ENCODE results near the gene PYDC2.
"Not testable (repeated sequence)": the region's sequence is repeated elsewhere in the genome, so short reads cannot be mapped to it uniquely, and the experiment has no call there.

Gene PYDC2

DNA sequence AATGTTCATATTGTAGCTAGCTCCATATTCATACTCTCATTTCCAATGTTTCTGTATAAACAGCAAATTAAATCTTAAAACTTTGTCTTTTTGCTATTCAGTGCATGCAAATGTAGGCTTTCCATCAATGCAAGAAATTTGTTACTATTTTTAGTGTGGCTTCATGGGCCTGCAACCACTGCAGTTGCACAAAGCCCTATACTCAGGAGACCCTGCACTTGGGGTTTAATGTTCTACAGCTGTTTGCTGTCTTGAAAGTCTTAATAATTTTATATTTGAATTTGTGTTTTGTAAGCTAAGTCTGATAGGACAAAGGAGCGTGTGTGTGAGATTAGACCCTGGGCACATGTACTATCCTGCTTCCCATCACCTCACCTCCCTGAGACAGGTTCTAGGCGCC is 9.6 kb downstream of the PYDC2 start:
- DNase-seq: no peak

DNA sequence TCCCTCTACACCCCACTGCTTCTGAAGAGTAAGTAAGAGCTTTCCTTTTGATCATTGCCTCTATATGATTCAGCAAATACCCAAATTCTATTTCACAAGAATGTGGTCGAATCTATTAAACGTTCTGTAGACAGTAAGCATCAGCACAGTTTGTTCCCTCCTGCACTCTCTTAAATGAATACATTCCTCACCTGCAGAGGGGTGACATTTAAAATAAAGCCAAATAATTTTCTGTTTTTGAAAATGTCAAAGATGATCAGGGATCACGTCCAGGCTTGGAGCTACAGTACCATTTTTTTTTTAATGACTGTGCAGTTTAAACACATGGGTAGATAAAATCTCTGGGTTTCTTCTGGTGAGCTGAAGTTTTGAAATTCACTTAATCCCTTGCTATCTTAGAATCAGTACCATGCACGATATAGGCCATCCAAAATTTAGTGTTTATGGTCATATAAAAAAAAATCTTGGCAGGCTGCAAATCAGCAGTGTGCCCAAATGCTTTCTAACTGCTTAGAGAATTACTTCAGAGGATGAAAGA is 12.8 kb downstream of the PYDC2 start:
- no peak for DNase-seq

DNA sequence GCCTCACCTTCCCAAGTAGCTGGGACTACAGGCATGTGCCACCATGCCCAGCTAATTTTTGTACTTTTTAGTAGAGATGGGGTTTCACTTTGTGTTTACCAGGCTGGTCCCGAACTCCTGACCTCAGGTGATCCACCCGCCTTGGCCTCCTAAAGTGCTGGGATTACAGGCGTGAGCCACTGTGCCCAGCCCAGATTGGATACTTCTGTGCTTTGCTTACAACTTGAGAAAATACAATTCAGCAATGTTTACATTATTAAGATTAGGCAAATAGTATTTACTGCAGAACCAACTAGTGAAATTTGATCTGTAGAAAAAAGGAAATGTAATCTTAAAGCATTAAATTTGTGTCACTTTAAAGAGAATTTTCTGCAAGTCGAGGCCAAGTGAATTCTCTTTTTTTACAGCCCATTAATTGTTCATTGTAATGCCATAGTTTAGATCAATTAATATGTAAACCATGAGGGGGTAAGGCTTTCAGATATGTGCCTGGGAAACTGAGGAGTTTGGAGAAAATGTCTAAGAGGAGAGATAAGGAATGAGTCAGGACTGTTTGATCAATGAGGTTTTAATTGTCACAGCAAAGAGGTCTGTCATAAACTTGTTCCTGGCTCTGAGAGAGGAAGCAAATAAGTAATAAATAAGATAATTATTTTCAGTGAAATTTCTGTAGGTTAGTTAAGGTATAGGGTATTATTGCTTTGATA is 15.3 kb downstream of the PYDC2 start:
- no peak for DNase-seq

DNA sequence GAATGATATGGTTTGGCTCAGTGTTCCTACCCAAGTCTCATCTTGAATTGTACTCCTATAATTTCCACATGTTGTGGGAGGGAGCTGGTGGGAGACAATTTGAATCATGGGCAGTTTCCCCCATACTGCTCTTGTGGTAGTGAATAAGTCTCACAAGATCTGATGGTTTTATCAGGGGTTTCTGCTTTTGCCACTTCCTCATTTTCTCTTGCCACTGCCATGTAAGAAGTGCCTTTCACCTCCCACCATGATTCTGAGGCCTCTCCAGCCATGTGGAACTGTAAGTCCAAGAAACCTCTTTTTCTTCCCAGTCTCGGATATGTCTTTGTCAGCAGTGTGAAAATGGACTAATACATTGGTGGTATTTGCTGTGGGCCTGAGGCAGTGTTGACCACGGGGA is 23.0 kb downstream of the PYDC2 start:
- DNase-seq: not testable (repeated sequence)

DNA sequence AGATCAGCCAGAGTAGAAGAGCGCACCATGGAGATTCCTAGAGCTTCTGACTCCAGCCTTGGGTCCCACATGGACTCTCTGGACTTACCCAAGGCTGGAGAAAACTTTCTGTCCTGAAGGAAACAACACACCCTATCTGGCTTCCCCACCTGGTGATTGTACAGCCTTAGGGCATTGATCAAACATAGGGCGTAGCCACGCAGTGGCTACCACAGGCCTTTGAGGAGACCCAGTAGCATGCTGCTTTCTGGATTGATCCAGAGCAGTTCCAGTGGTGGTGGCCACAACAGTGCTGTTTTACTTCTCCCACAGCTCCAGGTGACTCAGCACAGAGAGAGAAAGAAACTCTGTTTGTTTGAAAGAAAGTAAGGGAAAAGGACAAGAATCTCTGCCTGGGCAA is 23.5 kb downstream of the PYDC2 start:
- DNase-seq: no peak

DNA sequence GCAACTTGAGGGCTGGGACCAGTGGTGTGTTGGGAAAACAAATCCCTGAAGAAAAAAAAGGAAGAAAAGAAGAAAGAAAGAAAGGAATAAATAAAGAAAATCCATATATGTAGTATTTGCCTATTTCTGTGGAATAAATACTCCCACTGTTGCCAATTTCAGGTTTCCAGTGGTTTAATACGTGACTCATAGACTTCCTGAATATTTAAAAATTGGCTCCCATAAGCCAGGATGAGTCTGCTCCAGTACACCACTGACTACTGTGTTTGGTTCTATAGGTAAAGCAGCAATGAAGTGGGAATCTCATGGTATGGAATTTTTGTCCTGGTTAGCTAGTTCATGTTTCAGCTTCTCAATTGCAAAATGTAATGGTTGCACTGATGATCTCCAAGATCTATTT is 31.6 kb downstream of the PYDC2 start:
- no peak for DNase-seq

DNA sequence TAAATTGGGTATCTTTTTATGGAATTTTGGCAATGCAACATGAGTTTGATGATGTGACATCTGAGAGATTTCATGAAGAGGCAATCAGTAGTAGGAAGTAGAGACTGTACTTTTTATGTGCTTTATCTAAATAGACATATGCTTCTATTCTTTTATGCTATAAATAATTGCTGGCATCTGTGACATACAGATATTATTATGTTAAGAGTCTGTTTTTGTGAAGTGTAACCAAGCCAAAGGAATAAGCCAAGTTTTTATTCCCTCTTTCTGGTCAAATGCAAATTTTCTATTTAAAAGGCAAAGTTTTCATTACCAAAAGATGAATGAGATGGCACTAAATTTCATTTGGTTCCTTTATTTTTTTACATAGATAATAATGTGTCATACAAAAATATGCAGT is 32.4 kb downstream of the PYDC2 start:
- DNase-seq: no peak

DNA sequence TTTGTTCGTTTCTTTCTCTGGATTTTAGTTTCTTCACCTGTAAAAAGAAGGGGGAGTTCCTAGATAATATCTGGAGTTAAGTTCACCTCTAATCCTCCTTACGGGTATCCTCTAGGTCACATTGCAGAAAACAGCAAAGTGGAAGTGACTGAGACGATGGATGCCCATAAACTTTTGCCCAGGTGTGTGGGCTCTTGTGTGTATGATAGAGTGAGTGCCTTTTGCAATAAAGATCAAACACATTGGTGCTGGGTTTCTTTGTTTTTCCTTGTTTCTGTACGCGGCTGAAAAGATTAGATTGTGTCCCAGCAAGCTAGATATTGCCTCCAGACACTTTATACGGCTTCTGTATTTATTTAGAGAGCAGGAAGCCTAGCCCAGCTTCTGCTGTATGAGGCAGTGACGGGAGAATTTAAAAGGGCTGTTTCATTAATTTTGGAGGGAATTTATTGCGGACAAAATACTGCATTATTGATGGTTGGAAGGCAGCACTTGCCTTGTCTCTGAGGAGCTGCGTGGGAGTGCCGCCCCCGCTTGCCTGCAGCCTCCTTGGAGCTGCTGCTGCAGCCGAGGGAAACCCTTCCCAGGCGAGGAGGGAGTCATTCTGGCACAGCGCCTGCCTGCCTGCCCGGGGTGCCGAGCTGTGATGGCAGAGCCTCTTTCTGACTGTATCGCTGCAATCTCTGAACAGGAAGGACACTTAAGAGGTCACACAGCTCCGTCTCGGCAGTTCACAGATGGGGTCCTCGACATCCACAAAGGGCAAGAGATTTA is 38.5 kb downstream of the PYDC2 start:
- DNase-seq: no peak

DNA sequence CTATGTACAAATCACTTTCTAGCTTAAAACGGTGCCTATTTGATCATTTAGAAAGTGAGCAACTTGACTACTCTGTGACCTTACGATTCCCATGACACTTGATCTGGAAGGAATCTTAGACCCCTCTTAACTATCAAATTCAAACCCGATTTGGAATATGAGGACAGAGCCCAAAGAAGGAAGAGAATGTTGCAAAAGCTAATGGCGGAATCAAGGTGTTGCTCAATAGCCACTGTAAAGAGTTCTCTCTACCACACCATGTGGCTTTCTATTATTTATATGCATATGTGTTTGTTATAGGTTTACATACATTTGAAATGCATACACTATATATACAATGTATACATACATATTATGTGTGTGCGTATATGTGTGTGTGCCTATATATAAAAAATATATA is 39.9 kb downstream of the PYDC2 start:
- DNase-seq: no peak

DNA sequence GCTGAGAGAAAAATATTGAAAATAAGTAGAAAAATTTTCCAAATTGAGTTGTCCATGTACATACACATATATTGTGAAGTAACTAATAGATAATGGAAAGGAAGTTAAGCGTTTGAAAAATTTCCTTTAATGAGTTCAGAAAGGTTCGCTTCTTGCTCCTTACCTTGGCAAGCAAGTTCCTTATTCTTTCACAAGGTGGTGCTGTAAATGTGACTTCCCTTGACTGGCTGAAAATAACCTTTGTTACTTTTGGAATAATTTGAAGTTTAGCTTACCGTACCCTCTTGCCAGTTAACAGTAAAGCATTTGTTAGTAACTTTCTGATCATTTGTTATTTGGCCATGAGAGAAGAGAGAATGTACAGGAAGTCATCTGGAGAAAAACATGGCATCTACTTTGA is 41.6 kb downstream of the PYDC2 start:
- DNase-seq: no peak

DNA sequence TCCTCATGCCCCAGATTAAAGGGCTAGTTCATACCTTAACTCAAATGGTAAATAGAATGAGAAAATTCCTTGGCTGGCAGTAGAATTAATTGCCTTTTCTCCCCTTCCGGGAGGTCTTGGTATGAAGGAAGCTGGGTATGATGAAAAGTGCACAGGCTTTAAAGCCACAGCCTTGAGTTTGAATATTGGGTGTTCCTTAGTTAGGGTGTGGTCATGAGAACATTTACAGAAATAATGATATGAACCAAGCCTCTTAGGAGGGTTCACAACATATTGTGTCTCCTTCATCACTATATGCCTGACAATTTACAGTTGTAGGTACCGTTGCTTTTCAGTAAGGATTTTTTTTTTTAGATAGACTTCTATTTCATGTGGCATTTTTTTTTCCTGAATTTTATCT is 48.1 kb downstream of the PYDC2 start:
- no peak for DNase-seq

Measured in T-helper 2 cell (primary cell).